ENCODE data around the gene PHLDA2.

Gene PHLDA2

GRCh38 chr11:2913019-2913431 is 16.2 kb downstream of the PHLDA2 start:
- Histone ChIP-seq H3K27ac (peak overlapping the region; percentile 33), H3K36me3 (replicated peaks) (no peaks in the 10 kb centered on the region), H3K4me3 (ENCODE audit: low read depth, low read length) (peak overlapping the region; percentile 15), H3K27me3 (replicated peaks) (no peaks in the 10 kb centered on the region)
- in situ Hi-C loops (cut with HindIII; ENCODE audit: low pct_ligation_motif_present, low sequenced_read_pairs) = no loop called here
- peak; percentile 58 for DNase-seq
- TF ChIP-seq CTCF (IDR thresholded peaks at IDR 0.05; ENCODE audit: low read depth, low read length, missing control alignments) = peak; percentile 20

DNA sequence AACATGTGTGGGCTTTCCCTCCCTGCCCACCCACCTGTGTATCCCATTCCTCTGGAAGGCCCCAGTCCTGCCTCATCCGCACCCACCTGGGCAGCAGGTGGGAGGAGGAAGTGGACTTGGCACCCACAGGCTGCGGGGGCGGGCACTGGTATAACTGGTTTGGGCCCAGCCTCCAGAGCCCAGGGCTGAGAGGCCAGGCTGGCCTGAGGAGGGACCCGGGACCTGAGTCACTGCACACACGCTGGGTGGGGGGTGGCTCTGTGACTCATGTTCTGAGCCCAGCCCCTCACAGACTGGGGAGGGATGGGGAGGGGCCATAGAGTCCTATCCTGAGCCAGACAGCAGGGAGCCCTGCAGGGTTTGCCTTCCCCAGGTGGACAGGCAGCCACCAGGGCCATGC is 16.7 kb downstream of the PHLDA2 start:
- in situ Hi-C loops (cut with HindIII; ENCODE audit: low pct_ligation_motif_present, low sequenced_read_pairs) = no loop called here
- Histone ChIP-seq H3K4me3 (ENCODE audit: low read depth, low read length) (peak overlapping the region; percentile 15), H3K27ac (peak overlapping the region; percentile 33), H3K27me3 (replicated peaks) (no peaks in the 10 kb centered on the region), H3K36me3 (replicated peaks) (no peaks in the 10 kb centered on the region)
- DNase-seq = peak; percentile 86
- TF ChIP-seq CTCF (IDR thresholded peaks at IDR 0.05; ENCODE audit: low read depth, low read length, missing control alignments) = no peak

- in situ Hi-C loops (cut with HindIII; ENCODE audit: low pct_ligation_motif_present, low sequenced_read_pairs) = no loop called here
- Histone ChIP-seq H3K27me3 (replicated peaks) (no peaks in the 10 kb centered on the region), H3K27ac (no peak overlapping the region), H3K36me3 (replicated peaks) (no peaks in the 10 kb centered on the region), H3K4me3 (ENCODE audit: low read depth, low read length) (no peak overlapping the region)
- no peak for TF ChIP-seq CTCF (IDR thresholded peaks at IDR 0.05; ENCODE audit: low read depth, low read length, missing control alignments)
- no peak for DNase-seq
Measured at GRCh38 chr11:2911785-2912391, 17.3 kb downstream of the PHLDA2 start.

DNA sequence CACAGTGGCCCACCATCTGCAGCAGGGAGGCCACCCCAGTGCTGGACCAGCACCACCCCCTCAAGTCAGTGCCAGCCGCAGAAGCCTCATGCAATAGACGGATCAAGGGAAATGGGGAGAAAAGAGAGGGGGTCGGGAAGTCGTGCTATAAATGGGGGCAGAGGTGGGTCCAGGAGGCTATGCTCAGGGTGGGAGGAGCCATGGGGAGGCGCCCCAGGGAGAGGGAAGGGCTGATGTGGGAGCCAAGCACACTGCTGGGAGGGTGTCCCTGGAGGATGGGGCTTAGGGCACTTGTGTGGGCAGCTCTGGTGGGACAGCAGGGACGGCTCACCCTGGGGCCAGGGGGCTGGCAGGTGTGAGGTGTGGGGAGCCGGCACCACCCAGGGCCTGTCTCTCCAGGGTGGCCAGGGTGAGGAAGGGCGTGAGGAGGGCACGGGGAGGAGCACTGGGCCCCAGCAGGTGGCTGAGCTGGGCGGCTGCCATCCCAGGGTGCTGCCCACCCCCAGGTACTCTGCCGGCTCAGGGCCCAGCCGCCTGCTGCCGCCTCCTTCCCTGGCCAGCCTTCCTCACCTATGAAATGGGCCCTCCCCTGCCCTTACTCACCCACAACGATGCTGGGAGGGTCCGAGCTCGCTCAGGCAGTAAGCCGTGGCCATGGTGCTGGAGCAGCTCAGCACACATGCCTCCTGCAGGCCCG is 18.0 kb downstream of the PHLDA2 start:
- Histone ChIP-seq H3K27ac (no peak overlapping the region), H3K36me3 (replicated peaks) (no peaks in the 10 kb centered on the region)
- no peak for DNase-seq

DNA sequence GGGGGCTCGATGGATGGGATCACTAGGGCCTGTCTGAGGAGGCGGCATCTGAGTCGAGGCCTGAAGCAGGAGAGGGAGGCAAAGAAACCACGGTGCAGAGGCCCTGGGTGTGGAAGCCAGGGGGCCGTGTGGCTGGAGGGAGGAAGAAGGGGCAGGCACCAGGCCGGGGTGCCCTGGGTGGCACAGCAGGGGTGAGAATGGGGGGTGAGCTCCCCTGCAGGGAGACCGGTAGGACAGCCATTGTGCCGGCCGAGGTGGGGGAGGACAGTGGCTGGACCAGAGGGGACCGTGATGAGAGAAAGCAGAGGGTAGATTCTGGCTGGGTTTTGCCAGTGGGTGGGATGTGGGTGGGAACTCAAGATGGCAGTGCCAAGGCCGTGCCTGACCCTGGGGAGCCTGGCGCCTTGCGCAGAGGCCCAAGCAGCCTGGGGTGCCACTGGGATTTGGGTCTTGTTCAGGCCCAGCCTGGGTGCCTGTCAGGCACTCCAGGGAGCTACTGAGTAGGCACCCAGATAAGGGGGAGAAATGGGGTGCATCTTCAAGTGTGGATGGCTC is 18.7 kb downstream of the PHLDA2 start:
- DNase-seq = no peak
- Histone ChIP-seq H3K27ac (no peak overlapping the region), H3K36me3 (replicated peaks) (no peaks in the 10 kb centered on the region), H3K27me3 (replicated peaks) (no peaks in the 10 kb centered on the region), H3K4me3 (ENCODE audit: low read depth, low read length) (no peak overlapping the region)
- no peak for TF ChIP-seq CTCF (IDR thresholded peaks at IDR 0.05; ENCODE audit: low read depth, low read length, missing control alignments)
- in situ Hi-C loops (cut with HindIII; ENCODE audit: low pct_ligation_motif_present, low sequenced_read_pairs) = no loop called here

More for the DNA sequence above, 18.0 kb downstream of the PHLDA2 start:
- no peak for TF ChIP-seq CTCF (IDR thresholded peaks at IDR 0.05; ENCODE audit: low read depth, low read length, missing control alignments)
- H3K27me3 ChIP-seq (replicated peaks) = no peaks in the 10 kb centered on the region
- in situ Hi-C loops (cut with HindIII; ENCODE audit: low pct_ligation_motif_present, low sequenced_read_pairs) = no loop called here
- H3K4me3 ChIP-seq (ENCODE audit: low read depth, low read length) = no peak overlapping the region

All from brain microvascular endothelial cell (primary cell).